ENCODE measurements around the gene HIVEP2. TPM values are rescaled to one million over a fixed set of nuclear protein-coding genes. Genes with fewer than 3 reads are reported as not detected.
A peak's percentile ranks its signal among the peaks of the same experiment; 100 is the strongest.

Gene HIVEP2
- total RNA-seq, 2 experiments from 2014 or later = 45.8 to 49.7 TPM

- Mint-ChIP-seq H3K4me1 (peaks cover 75% of the 10 kb centered on the region), H3K36me3 (peaks cover 2% of the 10 kb centered on the region), H3K27ac (peak overlapping the region; percentile 87), H3K9me3 (no peaks in the 10 kb centered on the region), H3K27me3 (no peaks in the 10 kb centered on the region), H3K4me3 (peak overlapping the region; percentile 80)
- POLR2A ChIA-PET = interaction anchor here (0.6 to 6.1 kb wide), 8 partner anchors 10 to 101 kb away, joined by 3 to 49 read pairs (median 5); no protein-coding TSS in a partner anchor
- DNase-seq = peak; percentile 64
- ATAC-seq (ENCODE audit: low read depth) = peak; percentile 65
These were observed 99.1 kb downstream of the HIVEP2 start for GRCh38 chr6:142845624-142846458.

DNA sequence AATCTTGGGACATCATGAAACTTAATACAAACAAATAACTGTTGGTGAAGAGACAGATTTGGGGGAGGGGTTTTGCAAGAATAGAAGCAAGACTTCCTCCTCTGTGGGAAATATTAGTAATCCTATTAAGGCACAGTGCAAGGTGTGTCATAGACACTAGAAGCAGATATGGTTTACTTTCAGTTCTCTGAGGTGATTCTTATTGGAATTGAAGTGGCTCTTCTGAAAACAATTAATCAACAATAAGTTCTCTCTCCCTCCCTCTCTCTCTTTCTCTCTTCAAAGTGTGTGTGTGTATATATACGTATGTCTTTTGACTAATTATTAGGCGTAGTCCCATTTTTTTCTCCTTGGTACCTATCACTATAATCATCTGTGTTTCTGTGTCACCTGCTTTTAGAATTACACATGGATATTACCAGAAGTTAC, 99.8 kb downstream of the HIVEP2 start:
- Mint-ChIP-seq H3K9me3 (no peaks in the 10 kb centered on the region), H3K36me3 (peaks cover 2% of the 10 kb centered on the region), H3K27me3 (no peaks in the 10 kb centered on the region), H3K4me1 (peaks cover 68% of the 10 kb centered on the region), H3K27ac (peak overlapping the region; percentile 87), H3K4me3 (peak overlapping the region; percentile 80)
- ATAC-seq (ENCODE audit: low read depth) (peak; percentile 24), DNase-seq (no peak)
- POLR2A ChIA-PET = interaction anchor here (0.9 to 6.1 kb wide), 6 partner anchors 11 to 98 kb away, joined by 3 to 49 read pairs (median 5); no protein-coding TSS in a partner anchor

DNA sequence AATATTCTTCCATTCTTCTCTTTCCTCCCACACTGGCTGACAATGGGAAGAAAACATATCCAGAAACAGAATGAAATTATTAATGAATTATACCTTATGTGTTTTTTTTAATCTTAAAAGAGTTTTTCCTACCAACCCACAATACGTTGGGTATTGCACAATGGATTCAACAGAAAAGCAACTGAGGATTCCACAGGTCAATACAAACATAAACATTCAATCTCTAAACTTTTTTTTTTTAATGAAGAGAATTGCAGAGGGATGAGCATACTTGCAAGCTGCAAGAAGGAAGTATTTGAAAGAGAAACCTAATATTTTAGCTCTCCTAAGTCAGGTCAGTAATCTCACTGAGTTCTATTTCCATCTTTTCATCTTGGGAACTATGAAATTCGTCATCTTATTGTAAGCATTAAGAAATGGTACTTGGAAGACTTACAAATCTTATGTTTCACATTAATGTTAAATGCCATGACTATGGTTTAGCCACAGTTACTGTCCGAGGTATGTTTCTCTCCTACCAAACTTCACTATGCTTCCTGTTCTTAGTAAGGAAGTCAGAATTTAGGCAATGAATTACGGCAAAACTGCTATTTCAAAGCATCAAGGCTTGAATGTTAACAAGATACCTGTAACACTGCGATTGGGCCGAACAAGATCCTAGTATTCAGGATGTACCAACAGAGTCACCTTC, 100.8 kb downstream of the HIVEP2 start:
- POLR2A ChIA-PET = interaction anchor here (1.2 to 6.1 kb wide), 5 partner anchors 12 to 103 kb away, joined by 3 to 49 read pairs (median 10); no protein-coding TSS in a partner anchor
- Mint-ChIP-seq H3K4me1 (peaks cover 69% of the 10 kb centered on the region), H3K9me3 (no peaks in the 10 kb centered on the region), H3K27ac (peak overlapping the region; percentile 87), H3K27me3 (no peaks in the 10 kb centered on the region), H3K36me3 (no peaks in the 10 kb centered on the region), H3K4me3 (peak overlapping the region; percentile 80)
- ATAC-seq (ENCODE audit: low read depth) (no peak), DNase-seq (no peak)

GRCh38 chr6:142843361-142843760, 101.6 kb downstream of the HIVEP2 start:
- POLR2A ChIA-PET = interaction anchor here (1.0 to 6.1 kb wide), 11 partner anchors 12 to 104 kb away, joined by 3 to 49 read pairs (median 4); no protein-coding TSS in a partner anchor
- Mint-ChIP-seq H3K27ac (peak overlapping the region; percentile 86), H3K36me3 (no peaks in the 10 kb centered on the region), H3K27me3 (no peaks in the 10 kb centered on the region), H3K4me1 (peaks cover 66% of the 10 kb centered on the region), H3K9me3 (no peaks in the 10 kb centered on the region), H3K4me3 (peak overlapping the region; percentile 77)
- DNase-seq (no peak), ATAC-seq (ENCODE audit: low read depth) (peak; percentile 11)

- Mint-ChIP-seq H3K4me1 (peaks cover 67% of the 10 kb centered on the region), H3K4me3 (peak overlapping the region; percentile 77)
These were observed 102.3 kb downstream of the HIVEP2 start for GRCh38 chr6:142842418-142843261.

DNA sequence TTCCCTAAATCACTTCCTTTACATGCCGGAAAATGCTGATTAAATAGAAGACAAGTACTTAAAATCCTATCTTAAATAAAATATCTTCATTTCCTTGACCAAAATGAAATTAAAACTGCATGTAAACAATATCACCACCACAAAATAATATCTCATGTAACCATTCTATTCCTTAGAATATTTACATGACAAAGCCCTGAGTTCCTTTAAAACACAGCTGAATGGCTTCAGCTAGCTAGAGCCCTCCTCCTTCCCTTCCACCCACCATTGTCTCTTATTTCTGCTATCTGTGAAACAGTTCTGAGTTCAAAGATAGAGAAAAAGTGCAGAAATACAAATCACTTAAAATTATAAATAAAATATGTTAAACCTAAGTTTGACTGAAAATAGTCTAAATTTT, 103.1 kb downstream of the HIVEP2 start:
- POLR2A ChIA-PET = interaction anchor here (1.1 to 6.1 kb wide), 5 partner anchors 14 to 101 kb away, joined by 4 to 49 read pairs (median 9); no protein-coding TSS in a partner anchor
- ATAC-seq (ENCODE audit: low read depth) (no peak), DNase-seq (no peak)
- Mint-ChIP-seq H3K36me3 (no peaks in the 10 kb centered on the region), H3K9me3 (no peaks in the 10 kb centered on the region), H3K4me3 (peak overlapping the region; percentile 77), H3K4me1 (peaks cover 67% of the 10 kb centered on the region), H3K27ac (peak overlapping the region; percentile 86), H3K27me3 (no peaks in the 10 kb centered on the region)

More at GRCh38 chr6:142842418-142843261, 102.3 kb downstream of the HIVEP2 start:
- DNase-seq (no peak), ATAC-seq (ENCODE audit: low read depth) (peak; percentile 51)
- H3K9me3 Mint-ChIP-seq = no peaks in the 10 kb centered on the region
- H3K36me3 Mint-ChIP-seq = no peaks in the 10 kb centered on the region
- peak overlapping the region; percentile 86 for H3K27ac Mint-ChIP-seq
- POLR2A ChIA-PET = interaction anchor here (1.0 to 6.1 kb wide), 11 partner anchors 13 to 104 kb away, joined by 3 to 49 read pairs (median 5); no protein-coding TSS in a partner anchor
- H3K27me3 Mint-ChIP-seq = no peaks in the 10 kb centered on the region

DNA sequence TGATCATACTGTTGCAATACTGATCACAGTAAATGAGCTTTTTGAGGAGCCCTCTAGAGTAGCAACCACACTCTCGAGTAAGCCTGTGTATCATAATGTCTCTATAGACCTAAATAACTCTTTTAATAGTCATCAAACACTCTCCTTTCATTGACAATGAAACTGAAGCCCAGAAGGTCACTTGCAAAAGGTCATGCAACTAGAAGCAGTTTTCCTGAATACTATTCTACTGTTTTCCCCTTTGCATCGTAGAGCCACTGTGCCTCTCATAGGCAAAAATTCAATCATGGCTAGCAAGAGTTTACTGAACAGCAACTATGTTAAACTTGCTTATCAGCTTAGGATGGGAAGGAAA, 105.3 kb downstream of the HIVEP2 start:
- Mint-ChIP-seq H3K4me1 (peaks cover 52% of the 10 kb centered on the region), H3K27ac (peak overlapping the region; percentile 73), H3K27me3 (no peaks in the 10 kb centered on the region), H3K9me3 (no peaks in the 10 kb centered on the region), H3K4me3 (peak overlapping the region; percentile 17), H3K36me3 (peaks cover 10% of the 10 kb centered on the region)
- no peak for DNase-seq
- no peak for ATAC-seq (ENCODE audit: low read depth)
- POLR2A ChIA-PET = interaction anchor here (0.5 to 1.1 kb wide), 2 partner anchors 20 to 160 kb away, joined by 3 read pairs; no protein-coding TSS in a partner anchor

DNA sequence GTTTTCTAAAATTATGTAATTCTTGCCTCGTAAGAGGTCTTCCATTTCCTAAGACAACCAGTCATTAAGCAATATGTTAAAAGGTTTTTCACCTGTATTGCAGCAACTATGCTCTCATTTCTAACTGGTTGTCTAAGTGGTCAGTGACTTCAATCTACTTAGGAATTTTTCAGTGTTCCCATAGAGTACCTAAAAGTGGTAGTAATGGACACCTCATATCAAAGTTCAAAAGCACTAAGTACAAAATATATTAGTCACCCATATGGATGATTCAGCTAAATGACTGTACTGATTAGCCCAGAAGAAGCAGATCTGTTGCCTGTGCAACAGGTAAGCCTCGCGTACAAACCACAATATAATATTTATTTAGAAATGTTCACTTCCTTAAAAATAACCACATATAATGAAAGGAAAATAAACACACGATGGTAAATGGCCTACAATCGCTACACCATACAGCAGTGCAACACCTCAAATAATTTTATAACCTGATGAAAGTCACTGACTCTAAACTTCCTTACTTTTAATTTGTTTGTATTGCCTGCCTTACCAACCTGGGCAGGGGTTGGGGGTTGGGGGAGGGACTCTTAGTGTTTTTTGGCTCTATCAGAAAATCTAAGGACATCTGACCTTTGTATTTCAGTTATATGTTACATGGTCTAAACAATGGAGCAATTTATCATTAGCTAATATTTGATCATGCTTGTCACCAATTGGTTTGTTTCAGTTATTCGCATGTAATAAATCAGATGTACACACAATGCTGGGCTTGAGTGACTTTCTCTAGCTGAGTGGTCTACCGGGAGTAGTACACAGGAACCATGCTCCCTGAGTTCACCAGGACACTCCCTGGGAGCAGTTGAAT, 105.9 kb downstream of the HIVEP2 start:
- H3K4me3 Mint-ChIP-seq = peak overlapping the region; percentile 17
- POLR2A ChIA-PET = interaction anchor here (0.5 to 1.1 kb wide), 2 partner anchors 19 to 159 kb away, joined by 3 read pairs; no protein-coding TSS in a partner anchor
- ATAC-seq (ENCODE audit: low read depth) (no peak), DNase-seq (no peak)
- H3K27me3 Mint-ChIP-seq = no peaks in the 10 kb centered on the region
- H3K9me3 Mint-ChIP-seq = no peaks in the 10 kb centered on the region
- H3K27ac Mint-ChIP-seq = peak overlapping the region; percentile 73
- H3K36me3 Mint-ChIP-seq = peaks cover 10% of the 10 kb centered on the region
- peaks cover 46% of the 10 kb centered on the region for H3K4me1 Mint-ChIP-seq

DNA sequence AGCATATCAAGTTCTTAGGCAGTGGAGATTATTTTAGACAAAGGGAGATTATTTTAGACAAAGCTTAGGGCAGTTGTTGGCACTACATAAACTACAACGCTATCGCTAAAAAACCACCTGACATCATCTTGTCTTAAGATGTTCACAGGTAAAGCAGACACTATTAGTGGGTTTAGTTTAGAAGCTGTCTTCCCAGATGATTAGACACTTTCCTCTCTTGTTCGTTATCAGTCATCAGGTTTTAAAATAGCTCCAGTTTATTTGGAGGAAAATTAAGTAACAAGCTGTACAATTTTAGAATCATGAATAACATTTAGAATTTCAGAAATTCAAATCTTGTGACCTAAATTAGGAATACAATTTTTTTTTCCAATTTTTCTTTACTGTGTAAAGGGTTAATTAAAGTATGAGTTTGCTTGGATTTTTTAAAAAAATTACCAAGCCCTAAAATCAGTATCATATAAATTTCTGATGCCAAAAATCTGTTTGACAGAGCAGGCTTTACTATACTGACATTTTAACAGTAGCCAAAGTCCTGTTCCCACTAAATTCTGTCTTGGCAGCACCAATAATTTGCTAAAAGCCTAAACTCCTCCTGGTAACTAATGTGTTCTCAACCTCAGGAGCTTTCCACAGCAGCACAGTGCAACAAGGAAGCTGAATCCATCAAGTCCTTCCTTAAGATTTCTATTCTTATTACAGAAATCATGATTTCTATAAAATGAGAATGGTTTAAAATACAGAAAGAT, 109.0 kb downstream of the HIVEP2 start:
- H3K36me3 Mint-ChIP-seq = peaks cover 20% of the 10 kb centered on the region
- no peak for DNase-seq
- H3K4me3 Mint-ChIP-seq = no peak overlapping the region
- H3K9me3 Mint-ChIP-seq = no peaks in the 10 kb centered on the region
- POLR2A ChIA-PET = no interaction called here
- H3K4me1 Mint-ChIP-seq = peaks cover 37% of the 10 kb centered on the region
- no peaks in the 10 kb centered on the region for H3K27me3 Mint-ChIP-seq
- ATAC-seq (ENCODE audit: low read depth) = no peak
- H3K27ac Mint-ChIP-seq = no peak overlapping the region

GRCh38 chr6:142834853-142835252, 110.1 kb downstream of the HIVEP2 start:
- DNase-seq (no peak), ATAC-seq (ENCODE audit: low read depth) (no peak)
- Mint-ChIP-seq H3K9me3 (no peaks in the 10 kb centered on the region), H3K36me3 (peaks cover 27% of the 10 kb centered on the region), H3K27ac (no peak overlapping the region), H3K4me1 (peaks cover 36% of the 10 kb centered on the region), H3K27me3 (no peaks in the 10 kb centered on the region), H3K4me3 (no peak overlapping the region)
- POLR2A ChIA-PET = no interaction called here

DNA sequence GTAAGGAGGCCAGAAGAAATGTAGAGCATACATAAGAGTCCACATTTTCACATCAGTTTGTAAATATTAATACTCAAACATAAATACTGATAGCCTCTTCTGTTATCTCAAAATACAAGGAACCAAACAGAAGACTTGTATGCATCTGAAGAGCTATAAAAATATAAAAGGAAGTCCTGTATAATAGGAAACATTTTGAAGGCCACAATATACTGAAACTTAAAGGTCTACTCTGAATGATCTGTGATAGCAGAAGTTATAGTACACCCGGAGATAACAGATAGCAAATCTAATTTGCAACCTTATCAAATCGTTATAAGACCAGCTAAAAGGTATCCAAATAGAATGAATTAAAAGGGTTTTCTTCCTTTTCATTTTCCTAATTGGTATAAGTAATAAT, 111.2 kb downstream of the HIVEP2 start:
- Mint-ChIP-seq H3K27ac (no peak overlapping the region), H3K4me3 (no peak overlapping the region), H3K27me3 (no peaks in the 10 kb centered on the region), H3K4me1 (peaks cover 29% of the 10 kb centered on the region), H3K36me3 (peaks cover 34% of the 10 kb centered on the region), H3K9me3 (no peaks in the 10 kb centered on the region)
- POLR2A ChIA-PET = no interaction called here
- DNase-seq = no peak
- no peak for ATAC-seq (ENCODE audit: low read depth)

Measured in activated naive CD8-positive, alpha-beta T cell treated with anti-CD3 and anti-CD28 coated beads, Interleukin-2, amount 10 ng/mL, durations not matched to agents 7 days and 5 days (primary cell).